ENCODE results near the gene JAK1.

JAK1 gene

DNA sequence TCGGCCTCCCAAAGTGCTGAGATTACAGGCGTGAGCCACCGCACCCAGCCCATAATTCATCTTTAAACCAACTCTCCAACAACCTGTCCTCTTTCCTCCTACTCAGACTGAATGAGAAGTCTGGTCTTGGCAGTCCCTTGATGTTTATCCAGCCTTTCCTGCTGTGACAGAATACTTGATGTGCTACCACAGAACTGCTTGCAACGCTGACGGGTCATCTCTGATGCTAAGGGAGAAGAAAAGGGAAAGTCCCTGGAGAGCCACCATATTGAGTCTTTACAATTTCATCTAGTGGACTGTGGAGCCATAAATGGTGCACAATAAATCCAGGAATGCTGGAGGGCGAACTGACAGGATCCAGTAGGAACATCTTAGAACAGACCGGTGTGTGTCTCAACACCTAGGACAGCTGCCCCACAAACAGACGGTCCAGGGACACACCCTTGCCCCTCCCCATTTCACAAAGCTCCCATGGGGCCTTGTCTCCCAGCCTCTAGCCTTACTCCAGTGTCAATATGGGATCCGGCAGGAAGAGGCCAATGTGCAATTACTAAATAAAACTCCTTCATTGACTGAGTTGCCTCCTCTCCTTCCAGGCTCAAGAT lies 30.7 kb downstream of the JAK1 start:
- H4K91ac ChIP-seq (ENCODE audit: low read depth, low read length): no peak overlapping the region
- peaks cover 3% of the 10 kb centered on the region for H3K9me3 ChIP-seq (ENCODE audit: insufficient read depth, low read depth, low read length)
- no peaks in the 10 kb centered on the region for H3K27me3 ChIP-seq (ENCODE audit: insufficient read depth, low read length)
- H2AFZ ChIP-seq (ENCODE audit: insufficient read depth, low read length, poor library complexity): no peak overlapping the region
- H4K12ac ChIP-seq (ENCODE audit: low read depth, low read length): no peak overlapping the region
- H3K9ac ChIP-seq (ENCODE audit: low read length): no peak overlapping the region
- no peak overlapping the region for H3K27ac ChIP-seq (ENCODE audit: low read depth, low read length)
- H2AK5ac ChIP-seq (ENCODE audit: low read length): no peak overlapping the region
- H3K79me2 ChIP-seq (ENCODE audit: control insufficient read depth, insufficient read depth, low read length, poor library complexity): no peaks in the 10 kb centered on the region
- no peaks in the 10 kb centered on the region for H3K79me1 ChIP-seq (ENCODE audit: low read length)
- H2BK5ac ChIP-seq (ENCODE audit: low read depth, low read length, poor library complexity): no peak overlapping the region
- no peak overlapping the region for H3K4me3 ChIP-seq (ENCODE audit: low read depth, low read length)
- no peak overlapping the region for H3K4me2 ChIP-seq (ENCODE audit: low read length)
- H2BK12ac ChIP-seq (ENCODE audit: low read length): no peak overlapping the region
- H4K8ac ChIP-seq (ENCODE audit: low read depth, low read length): no peak overlapping the region
- no peak overlapping the region for H3K14ac ChIP-seq (ENCODE audit: low read length)
- no peak overlapping the region for H3K23ac ChIP-seq (ENCODE audit: low read length)
- H3K18ac ChIP-seq (ENCODE audit: low read length): no peak overlapping the region
- DNase-seq: no peak
- no peak overlapping the region for H3K4ac ChIP-seq (ENCODE audit: low read depth, low read length)
- H3K4me1 ChIP-seq (ENCODE audit: control insufficient read depth in 1 of 2, insufficient read depth in 2 of 2, low read length in 2 of 2): peaks cover 10 to 12% of the 10 kb centered on the region in 2 experiments
- H3K36me3 ChIP-seq (ENCODE audit: control insufficient read depth in 1 of 2, insufficient read depth in 2 of 2, low read length in 2 of 2): no peaks in the 10 kb centered on the region
- no peak overlapping the region for H2BK120ac ChIP-seq (ENCODE audit: insufficient read depth, low read length, poor library complexity)
- no CpG with 5 or more reads among the region's 9 CpGs for WGBS (ENCODE audit: extremely low coverage, insufficient coverage, insufficient read length)

DNA sequence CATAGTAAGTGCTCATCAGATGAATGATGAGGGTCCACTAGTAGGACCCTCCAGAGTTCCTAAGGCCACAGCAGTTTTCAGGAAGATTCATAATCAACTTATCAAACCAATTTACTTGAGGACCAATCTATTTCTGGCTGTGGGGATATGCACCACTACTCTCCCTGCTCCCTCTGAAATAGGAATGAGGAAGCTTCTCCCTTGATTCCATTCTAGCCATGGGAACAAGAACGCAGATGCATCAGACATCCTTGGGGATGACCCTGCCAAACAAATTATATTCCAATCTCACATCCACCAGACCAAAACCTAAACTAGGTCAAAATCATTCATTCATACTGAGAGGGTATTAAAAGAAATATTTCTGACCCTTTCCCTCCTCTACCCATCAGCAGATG lies 31.5 kb downstream of the JAK1 start:
- no peaks in the 10 kb centered on the region for H3K36me3 ChIP-seq (ENCODE audit: control insufficient read depth in 1 of 2, insufficient read depth in 2 of 2, low read length in 2 of 2)
- no peaks in the 10 kb centered on the region for H3K27me3 ChIP-seq (ENCODE audit: insufficient read depth, low read length)

DNA sequence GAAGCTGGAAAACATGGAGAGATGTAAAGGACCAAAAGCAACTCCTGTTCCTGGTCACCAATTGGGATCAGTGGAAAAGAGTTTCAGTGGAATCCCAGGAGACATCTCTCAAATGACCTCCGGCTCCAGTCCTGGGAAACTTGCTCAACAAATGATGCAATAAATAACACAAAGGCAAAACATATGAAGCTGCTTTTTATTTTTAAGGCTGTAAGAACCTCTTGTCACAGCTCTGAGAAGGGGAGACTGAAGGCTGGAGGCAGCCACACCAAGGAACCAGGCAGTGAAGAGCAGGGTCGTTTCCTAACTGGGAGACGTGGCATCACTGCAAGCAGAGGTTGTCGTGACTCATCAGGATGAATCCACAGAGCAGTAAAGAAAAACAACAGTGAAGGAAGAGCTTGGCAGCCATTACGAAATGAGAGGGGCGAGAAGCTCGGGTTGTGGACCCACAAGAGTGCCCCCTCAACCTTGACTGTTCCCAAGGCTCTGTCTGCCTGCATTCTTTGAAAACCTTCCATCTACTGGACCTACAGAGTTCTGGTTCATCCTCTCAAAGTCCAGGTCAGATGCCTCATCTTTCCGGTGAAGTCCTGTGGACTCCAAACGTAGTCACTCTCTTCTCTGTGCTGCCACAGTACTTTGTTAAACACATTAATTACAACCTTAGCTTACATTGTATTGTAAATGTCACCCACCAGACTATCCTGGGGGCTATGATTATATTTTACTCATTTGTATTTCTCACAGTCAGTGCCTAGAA lies 32.1 kb downstream of the JAK1 start:
- Histone ChIP-seq H3K18ac (ENCODE audit: low read length) (peak overlapping the region; percentile 19), H3K4ac (ENCODE audit: low read depth, low read length) (no peak overlapping the region), H3K79me2 (ENCODE audit: control insufficient read depth, insufficient read depth, low read length, poor library complexity) (no peaks in the 10 kb centered on the region), H3K14ac (ENCODE audit: low read length) (no peak overlapping the region), H4K8ac (ENCODE audit: low read depth, low read length) (no peak overlapping the region), H3K23ac (ENCODE audit: low read length) (no peak overlapping the region), H2BK120ac (ENCODE audit: insufficient read depth, low read length, poor library complexity) (no peak overlapping the region), H2BK5ac (ENCODE audit: low read depth, low read length, poor library complexity) (no peak overlapping the region), H3K9ac (ENCODE audit: low read length) (no peak overlapping the region), H2AFZ (ENCODE audit: insufficient read depth, low read length, poor library complexity) (no peak overlapping the region), H3K4me3 (ENCODE audit: low read depth, low read length) (no peak overlapping the region), H3K27me3 (ENCODE audit: insufficient read depth, low read length) (no peaks in the 10 kb centered on the region), H4K12ac (ENCODE audit: low read depth, low read length) (peak overlapping the region; percentile 13), H3K36me3 (ENCODE audit: control insufficient read depth in 1 of 2, insufficient read depth in 2 of 2, low read length in 2 of 2) (no peaks in the 10 kb centered on the region), H2BK12ac (ENCODE audit: low read length) (no peak overlapping the region), H4K91ac (ENCODE audit: low read depth, low read length) (peak overlapping the region; percentile 28), H3K79me1 (ENCODE audit: low read length) (no peaks in the 10 kb centered on the region), H3K4me2 (ENCODE audit: low read length) (no peak overlapping the region), H3K27ac (ENCODE audit: low read depth, low read length) (no peak overlapping the region), H3K4me1 (ENCODE audit: control insufficient read depth in 1 of 2, insufficient read depth in 2 of 2, low read length in 2 of 2) (peaks cover 10 to 12% of the 10 kb centered on the region in 2 experiments), H3K9me3 (ENCODE audit: insufficient read depth, low read depth, low read length) (peaks cover 3% of the 10 kb centered on the region), H2AK5ac (ENCODE audit: low read length) (no peak overlapping the region)
- WGBS (ENCODE audit: extremely low coverage, insufficient coverage, insufficient read length): no CpG with 5 or more reads among the region's 9 CpGs
- DNase-seq: peak; percentile 45 to 70

More for the DNA sequence above, 31.5 kb downstream of the JAK1 start:
- Histone ChIP-seq H2BK5ac (ENCODE audit: low read depth, low read length, poor library complexity) (no peak overlapping the region), H3K23ac (ENCODE audit: low read length) (no peak overlapping the region), H4K8ac (ENCODE audit: low read depth, low read length) (no peak overlapping the region), H3K4ac (ENCODE audit: low read depth, low read length) (no peak overlapping the region), H3K4me2 (ENCODE audit: low read length) (no peak overlapping the region), H2AK5ac (ENCODE audit: low read length) (no peak overlapping the region), H4K91ac (ENCODE audit: low read depth, low read length) (no peak overlapping the region), H3K9me3 (ENCODE audit: insufficient read depth, low read depth, low read length) (peaks cover 3% of the 10 kb centered on the region), H2BK12ac (ENCODE audit: low read length) (no peak overlapping the region), H4K12ac (ENCODE audit: low read depth, low read length) (no peak overlapping the region), H3K4me3 (ENCODE audit: low read depth, low read length) (no peak overlapping the region), H2BK120ac (ENCODE audit: insufficient read depth, low read length, poor library complexity) (no peak overlapping the region), H3K27ac (ENCODE audit: low read depth, low read length) (no peak overlapping the region), H3K79me2 (ENCODE audit: control insufficient read depth, insufficient read depth, low read length, poor library complexity) (no peaks in the 10 kb centered on the region), H2AFZ (ENCODE audit: insufficient read depth, low read length, poor library complexity) (no peak overlapping the region), H3K79me1 (ENCODE audit: low read length) (no peaks in the 10 kb centered on the region), H3K18ac (ENCODE audit: low read length) (no peak overlapping the region), H3K14ac (ENCODE audit: low read length) (no peak overlapping the region), H3K4me1 (ENCODE audit: control insufficient read depth in 1 of 2, insufficient read depth in 2 of 2, low read length in 2 of 2) (peaks cover 10 to 12% of the 10 kb centered on the region in 2 experiments), H3K9ac (ENCODE audit: low read length) (no peak overlapping the region)
- no CpG with 5 or more reads among the region's 1 CpG for WGBS (ENCODE audit: extremely low coverage, insufficient coverage, insufficient read length)
- no peak for DNase-seq

DNA sequence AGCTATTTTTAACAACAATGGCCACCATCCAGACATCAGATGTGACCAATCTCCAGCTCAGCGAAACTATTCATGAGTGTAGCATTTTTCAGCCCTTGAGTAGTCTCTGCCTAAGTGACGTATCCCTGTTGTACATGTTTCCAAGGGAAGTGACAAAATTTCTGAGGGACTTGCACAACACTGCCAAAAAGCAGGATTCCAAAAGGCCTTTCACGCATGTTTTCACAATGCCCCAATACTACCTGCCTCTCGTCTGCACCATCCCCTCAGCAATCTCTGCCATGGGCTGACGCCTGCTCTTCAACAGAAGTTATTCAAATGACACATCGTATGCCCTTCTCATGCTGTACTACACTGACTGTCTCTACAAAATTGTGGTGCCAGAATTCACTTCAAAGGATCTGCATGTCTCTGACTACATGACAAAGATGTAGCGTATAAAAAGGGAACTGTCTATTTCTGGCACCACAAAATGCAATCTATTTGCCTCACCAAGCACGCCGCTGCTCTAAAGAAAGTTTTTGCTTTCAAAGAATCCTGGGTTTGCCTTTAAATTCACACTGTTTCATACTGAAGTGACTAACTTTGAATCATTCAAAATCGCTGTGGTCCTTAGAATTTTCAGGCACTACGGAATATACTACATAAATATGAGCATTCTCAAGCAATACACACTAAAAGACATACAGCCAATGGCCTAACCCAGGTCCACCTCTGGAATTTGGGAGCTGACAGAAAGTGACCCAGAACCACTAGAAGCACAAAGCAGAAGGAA lies 32.9 kb downstream of the JAK1 start:
- Histone ChIP-seq H3K9ac (ENCODE audit: low read length) (no peak overlapping the region), H3K23ac (ENCODE audit: low read length) (no peak overlapping the region), H2BK120ac (ENCODE audit: insufficient read depth, low read length, poor library complexity) (no peak overlapping the region), H2BK5ac (ENCODE audit: low read depth, low read length, poor library complexity) (no peak overlapping the region), H4K91ac (ENCODE audit: low read depth, low read length) (peak overlapping the region; percentile 28), H4K12ac (ENCODE audit: low read depth, low read length) (no peak overlapping the region), H3K79me2 (ENCODE audit: control insufficient read depth, insufficient read depth, low read length, poor library complexity) (no peaks in the 10 kb centered on the region), H3K9me3 (ENCODE audit: insufficient read depth, low read depth, low read length) (peaks cover 3% of the 10 kb centered on the region), H3K27me3 (ENCODE audit: insufficient read depth, low read length) (no peaks in the 10 kb centered on the region), H2AK5ac (ENCODE audit: low read length) (no peak overlapping the region), H2BK12ac (ENCODE audit: low read length) (no peak overlapping the region), H2AFZ (ENCODE audit: insufficient read depth, low read length, poor library complexity) (no peak overlapping the region), H3K79me1 (ENCODE audit: low read length) (no peaks in the 10 kb centered on the region), H3K27ac (ENCODE audit: low read depth, low read length) (no peak overlapping the region), H3K4me1 (ENCODE audit: control insufficient read depth in 1 of 2, insufficient read depth in 2 of 2, low read length in 2 of 2) (peaks cover 9 to 10% of the 10 kb centered on the region in 2 experiments), H4K8ac (ENCODE audit: low read depth, low read length) (no peak overlapping the region), H3K4me2 (ENCODE audit: low read length) (peak overlapping the region; percentile 2), H3K4me3 (ENCODE audit: low read depth, low read length) (no peak overlapping the region), H3K14ac (ENCODE audit: low read length) (no peak overlapping the region), H3K4ac (ENCODE audit: low read depth, low read length) (no peak overlapping the region), H3K18ac (ENCODE audit: low read length) (no peak overlapping the region), H3K36me3 (ENCODE audit: control insufficient read depth in 1 of 2, insufficient read depth in 2 of 2, low read length in 2 of 2) (no peaks in the 10 kb centered on the region)
- DNase-seq: peak; percentile 92 to 98
- no CpG with 5 or more reads among the region's 11 CpGs for WGBS (ENCODE audit: extremely low coverage, insufficient coverage, insufficient read length)

Measured in trophoblast cell (in vitro differentiated cells and primary cell).